GM21360 (cell line): ENCODE results near the gene ARID1A.

Source experiments
- ATAC-seq: cut with Tn5 transposase; IDR thresholded peaks from one replicate; pipeline ENCODE4 v1.9.1; 2021; ENCODE audit warnings: mild to moderate bottlenecking, moderate library complexity; ENCODE audit not compliant: unreplicated experiment

The ARID1A gene

GRCh38 chr1:26824731-26825130 is 128.9 kb downstream of the ARID1A start:
- ATAC-seq, result no peak

- ATAC-seq, result peak; percentile 73
Measured at GRCh38 chr1:26826261-26827105, 130.7 kb downstream of the ARID1A start, which contains the start of gene ZDHHC18. ZDHHC18 (plus strand) TSS chr1:26826688; CDS start chr1:26826805, 117 bp downstream.

- ATAC-seq, result no peak
Measured at GRCh38 chr1:26827106-26827604, 131.3 kb downstream of the ARID1A start.

GRCh38 chr1:26827663-26828062 is 131.8 kb downstream of the ARID1A start:
- no peak for ATAC-seq

GRCh38 chr1:26828411-26828991 is 132.7 kb downstream of the ARID1A start:
- no peak for ATAC-seq

- no peak for ATAC-seq
Measured at GRCh38 chr1:26829184-26829911, 133.5 kb downstream of the ARID1A start.

GRCh38 chr1:26831059-26831458 is 135.2 kb downstream of the ARID1A start:
- no peak for ATAC-seq
